GOT3 (cell line): ENCODE measurements around the gene TBCD.

Experiments used
- DNase-seq: peaks from one replicate; lab custom pipeline; 2025; ENCODE audit warnings: mixed read lengths; lab: John Stamatoyannopoulos, UW

The TBCD gene

GRCh38 chr17:82871056-82871775 lies 119.4 kb downstream of the TBCD start:
- DNase-seq, result no peak

GRCh38 chr17:82871776-82872561 lies 120.1 kb downstream of the TBCD start:
- no peak for DNase-seq

GRCh38 chr17:82872591-82873520 lies 121.0 kb downstream of the TBCD start:
- no peak for DNase-seq

- no peak for DNase-seq
These were observed 121.7 kb downstream of the TBCD start for GRCh38 chr17:82873521-82873920.

- DNase-seq, result no peak
These were observed 122.4 kb downstream of the TBCD start for GRCh38 chr17:82874011-82874835.

GRCh38 chr17:82875407-82875856 lies 123.6 kb downstream of the TBCD start:
- DNase-seq, result no peak

GRCh38 chr17:82876149-82876548 lies 124.3 kb downstream of the TBCD start:
- no peak for DNase-seq

GRCh38 chr17:82876602-82877379 lies 124.9 kb downstream of the TBCD start:
- no peak for DNase-seq

- DNase-seq, result no peak
These were observed 126.7 kb downstream of the TBCD start for GRCh38 chr17:82878527-82878926.

GRCh38 chr17:82879241-82879640 lies 127.4 kb downstream of the TBCD start:
- no peak for DNase-seq

- no peak for DNase-seq
These were observed 128.9 kb downstream of the TBCD start for GRCh38 chr17:82880620-82881323.

GRCh38 chr17:82881324-82881823 lies 129.5 kb downstream of the TBCD start:
- DNase-seq, result no peak

GRCh38 chr17:82881900-82882714 lies 130.2 kb downstream of the TBCD start:
- DNase-seq, result no peak

- no peak for DNase-seq
These were observed 131.0 kb downstream of the TBCD start for GRCh38 chr17:82882715-82883418.

- DNase-seq, result no peak
These were observed 131.7 kb downstream of the TBCD start for GRCh38 chr17:82883419-82884031.

GRCh38 chr17:82884341-82884969 lies 132.6 kb downstream of the TBCD start:
- no peak for DNase-seq

GRCh38 chr17:82884970-82885353 lies 133.1 kb downstream of the TBCD start:
- DNase-seq, result no peak
